GM23338 (cell line): ENCODE results near the gene FKBP10.

Source experiments
- TF ChIP-seq, protein P1 (sequence below): IDR thresholded peaks from one replicate; pipeline ENCODE4 v1.6.1; 2018; ENCODE audit warnings: antibody characterized with exemption; ENCODE audit not compliant: unreplicated experiment
- TF ChIP-seq, protein P2 (sequence below), 2 experiments: fragments of 200-600 bp in 1 of 2; sonication (generic) in 1 of 2; conservative IDR thresholded peaks; 2 replicates each; pipeline versions ENCODE4 v1.5.1 to v1.6.1; 2016 to 2017; ENCODE audit warnings: antibody characterized with exemption in 2 of 2, low read depth in 2 of 2, mild to moderate bottlenecking in 2 of 2, moderate library complexity in 1 of 2

- TF ChIP-seq, protein P1, sequence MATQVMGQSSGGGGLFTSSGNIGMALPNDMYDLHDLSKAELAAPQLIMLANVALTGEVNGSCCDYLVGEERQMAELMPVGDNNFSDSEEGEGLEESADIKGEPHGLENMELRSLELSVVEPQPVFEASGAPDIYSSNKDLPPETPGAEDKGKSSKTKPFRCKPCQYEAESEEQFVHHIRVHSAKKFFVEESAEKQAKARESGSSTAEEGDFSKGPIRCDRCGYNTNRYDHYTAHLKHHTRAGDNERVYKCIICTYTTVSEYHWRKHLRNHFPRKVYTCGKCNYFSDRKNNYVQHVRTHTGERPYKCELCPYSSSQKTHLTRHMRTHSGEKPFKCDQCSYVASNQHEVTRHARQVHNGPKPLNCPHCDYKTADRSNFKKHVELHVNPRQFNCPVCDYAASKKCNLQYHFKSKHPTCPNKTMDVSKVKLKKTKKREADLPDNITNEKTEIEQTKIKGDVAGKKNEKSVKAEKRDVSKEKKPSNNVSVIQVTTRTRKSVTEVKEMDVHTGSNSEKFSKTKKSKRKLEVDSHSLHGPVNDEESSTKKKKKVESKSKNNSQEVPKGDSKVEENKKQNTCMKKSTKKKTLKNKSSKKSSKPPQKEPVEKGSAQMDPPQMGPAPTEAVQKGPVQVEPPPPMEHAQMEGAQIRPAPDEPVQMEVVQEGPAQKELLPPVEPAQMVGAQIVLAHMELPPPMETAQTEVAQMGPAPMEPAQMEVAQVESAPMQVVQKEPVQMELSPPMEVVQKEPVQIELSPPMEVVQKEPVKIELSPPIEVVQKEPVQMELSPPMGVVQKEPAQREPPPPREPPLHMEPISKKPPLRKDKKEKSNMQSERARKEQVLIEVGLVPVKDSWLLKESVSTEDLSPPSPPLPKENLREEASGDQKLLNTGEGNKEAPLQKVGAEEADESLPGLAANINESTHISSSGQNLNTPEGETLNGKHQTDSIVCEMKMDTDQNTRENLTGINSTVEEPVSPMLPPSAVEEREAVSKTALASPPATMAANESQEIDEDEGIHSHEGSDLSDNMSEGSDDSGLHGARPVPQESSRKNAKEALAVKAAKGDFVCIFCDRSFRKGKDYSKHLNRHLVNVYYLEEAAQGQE = no peak
- TF ChIP-seq, protein P2, sequence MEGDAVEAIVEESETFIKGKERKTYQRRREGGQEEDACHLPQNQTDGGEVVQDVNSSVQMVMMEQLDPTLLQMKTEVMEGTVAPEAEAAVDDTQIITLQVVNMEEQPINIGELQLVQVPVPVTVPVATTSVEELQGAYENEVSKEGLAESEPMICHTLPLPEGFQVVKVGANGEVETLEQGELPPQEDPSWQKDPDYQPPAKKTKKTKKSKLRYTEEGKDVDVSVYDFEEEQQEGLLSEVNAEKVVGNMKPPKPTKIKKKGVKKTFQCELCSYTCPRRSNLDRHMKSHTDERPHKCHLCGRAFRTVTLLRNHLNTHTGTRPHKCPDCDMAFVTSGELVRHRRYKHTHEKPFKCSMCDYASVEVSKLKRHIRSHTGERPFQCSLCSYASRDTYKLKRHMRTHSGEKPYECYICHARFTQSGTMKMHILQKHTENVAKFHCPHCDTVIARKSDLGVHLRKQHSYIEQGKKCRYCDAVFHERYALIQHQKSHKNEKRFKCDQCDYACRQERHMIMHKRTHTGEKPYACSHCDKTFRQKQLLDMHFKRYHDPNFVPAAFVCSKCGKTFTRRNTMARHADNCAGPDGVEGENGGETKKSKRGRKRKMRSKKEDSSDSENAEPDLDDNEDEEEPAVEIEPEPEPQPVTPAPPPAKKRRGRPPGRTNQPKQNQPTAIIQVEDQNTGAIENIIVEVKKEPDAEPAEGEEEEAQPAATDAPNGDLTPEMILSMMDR (conservative IDR thresholded peaks at IDR 0.05; ENCODE audit: low read depth in 2 of 2) = no peak
Observed at GRCh38 chr17:41803049-41804020, 9.5 kb upstream of the FKBP10 start.
